Measurements from ENCODE around the gene FCRL5.

DNA sequence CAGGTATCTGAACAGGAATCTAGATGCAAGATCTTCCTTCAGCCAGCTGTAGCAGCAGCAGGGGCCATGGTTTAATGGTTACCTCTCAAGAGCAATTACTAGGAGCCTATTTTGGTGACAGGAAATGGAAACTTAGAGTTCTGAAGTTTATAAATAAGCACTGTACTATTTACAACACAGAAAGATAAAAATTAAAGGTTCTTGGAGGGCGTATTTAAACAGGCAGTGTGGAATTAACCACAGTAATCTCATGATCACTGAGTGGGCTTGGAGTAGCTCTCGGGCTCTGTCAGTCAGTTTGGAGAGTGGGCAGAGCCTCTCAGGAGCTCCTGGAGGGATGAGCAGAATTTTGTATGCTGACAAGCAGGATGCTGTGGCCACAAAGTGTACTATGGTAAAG is 10.2 kb upstream of the FCRL5 start:
- TF ChIP-seq, protein P1, sequence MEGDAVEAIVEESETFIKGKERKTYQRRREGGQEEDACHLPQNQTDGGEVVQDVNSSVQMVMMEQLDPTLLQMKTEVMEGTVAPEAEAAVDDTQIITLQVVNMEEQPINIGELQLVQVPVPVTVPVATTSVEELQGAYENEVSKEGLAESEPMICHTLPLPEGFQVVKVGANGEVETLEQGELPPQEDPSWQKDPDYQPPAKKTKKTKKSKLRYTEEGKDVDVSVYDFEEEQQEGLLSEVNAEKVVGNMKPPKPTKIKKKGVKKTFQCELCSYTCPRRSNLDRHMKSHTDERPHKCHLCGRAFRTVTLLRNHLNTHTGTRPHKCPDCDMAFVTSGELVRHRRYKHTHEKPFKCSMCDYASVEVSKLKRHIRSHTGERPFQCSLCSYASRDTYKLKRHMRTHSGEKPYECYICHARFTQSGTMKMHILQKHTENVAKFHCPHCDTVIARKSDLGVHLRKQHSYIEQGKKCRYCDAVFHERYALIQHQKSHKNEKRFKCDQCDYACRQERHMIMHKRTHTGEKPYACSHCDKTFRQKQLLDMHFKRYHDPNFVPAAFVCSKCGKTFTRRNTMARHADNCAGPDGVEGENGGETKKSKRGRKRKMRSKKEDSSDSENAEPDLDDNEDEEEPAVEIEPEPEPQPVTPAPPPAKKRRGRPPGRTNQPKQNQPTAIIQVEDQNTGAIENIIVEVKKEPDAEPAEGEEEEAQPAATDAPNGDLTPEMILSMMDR (IDR thresholded peaks at IDR 0.05): no peak
- TF ChIP-seq POLR2A (IDR thresholded peaks at IDR 0.05): no peak
